Liver (tissue), 9 donors: ENCODE results near the gene ZNF503. TPM values are rescaled to one million over a fixed set of nuclear protein-coding genes. Genes with fewer than 3 reads are reported as not detected.
"Not testable (repeated sequence)": the region's sequence is repeated elsewhere in the genome, so short reads cannot be mapped to it uniquely, and the experiment has no call there.

Experiments used
- DNase-seq: peaks from one replicate; pipeline ENCODE4 v3.0.0-alpha.2; 2017; ENCODE audit warnings: low spot score
- H3K27ac ChIP-seq, 2 donors: one replicate each; pipeline ENCODE4 v1.7.0; 2013; ENCODE audit warnings: inconsistent platforms in 2 of 2, low read length in 2 of 2, control low read depth in 1 of 2, low read depth in 1 of 2, mild to moderate bottlenecking in 1 of 2
- H3K27me3 ChIP-seq, 4 donors: one replicate each; pipeline versions ENCODE4 v1.6.1 to v1.7.0; 2013; ENCODE audit warnings: low read length in 3 of 4, inconsistent platforms in 1 of 4, mild to moderate bottlenecking in 1 of 4, moderate library complexity in 1 of 4; ENCODE audit not compliant: control insufficient read depth in 4 of 4, insufficient read depth in 4 of 4
- H3K36me3 ChIP-seq, 4 donors: one replicate each; pipeline versions ENCODE4 v1.6.1 to v1.7.0; 2013; ENCODE audit warnings: low read length in 3 of 4, mild to moderate bottlenecking in 3 of 4, low read depth in 1 of 4, moderate library complexity in 1 of 4; ENCODE audit not compliant: control insufficient read depth in 4 of 4, insufficient read depth in 3 of 4
- H3K4me1 ChIP-seq, 4 donors: one replicate each; pipeline versions ENCODE4 v1.6.1 to v1.7.0; 2013; ENCODE audit warnings: low read length in 3 of 4, mild to moderate bottlenecking in 3 of 4, moderate library complexity in 1 of 4; ENCODE audit not compliant: control insufficient read depth in 4 of 4, insufficient read depth in 4 of 4
- H3K4me3 ChIP-seq, 3 donors: one replicate each; pipeline versions ENCODE4 v1.6.1 to v1.7.0; 2013; ENCODE audit warnings: low read length in 3 of 3, control low read depth in 1 of 3, low read depth in 1 of 3, mild to moderate bottlenecking in 1 of 3
- H3K9ac ChIP-seq, 2 donors: one replicate each; pipeline ENCODE4 v1.7.0; 2013; ENCODE audit warnings: low read length in 2 of 2, mild to moderate bottlenecking in 2 of 2, moderate library complexity in 2 of 2, control low read depth in 1 of 2, low read depth in 1 of 2
- H3K9me3 ChIP-seq, 4 donors: one replicate each; pipeline versions ENCODE4 v1.6.1 to v1.7.0; 2013; ENCODE audit warnings: low read length in 3 of 4; ENCODE audit not compliant: control insufficient read depth in 4 of 4
- EGR1 ChIP-seq, 2 donors: IDR thresholded peaks; 2 replicates each; pipeline ENCODE4 v1.6.1; 2016 to 2018; ENCODE audit warnings: antibody characterized with exemption in 2 of 2, low read depth in 2 of 2
- FOXA2 ChIP-seq: IDR thresholded peaks from 2 replicates; pipeline ENCODE4 v1.6.1; 2016; ENCODE audit warnings: antibody characterized with exemption
- GABPA ChIP-seq, 2 donors: IDR thresholded peaks in 1 of 2; conservative IDR thresholded peaks in 1 of 2; 2 replicates each; pipeline ENCODE4 v1.6.1; 2016; ENCODE audit warnings: antibody characterized with exemption in 2 of 2, mild to moderate bottlenecking in 1 of 2, moderate library complexity in 1 of 2
- HNF4A ChIP-seq, 2 donors: conservative IDR thresholded peaks; 2 replicates each; pipeline ENCODE4 v1.6.1; 2016; ENCODE audit warnings: antibody characterized with exemption in 2 of 2, mild to moderate bottlenecking in 2 of 2
- HNF4G ChIP-seq: IDR thresholded peaks from 2 replicates; pipeline ENCODE4 v1.6.1; 2016; ENCODE audit warnings: antibody characterized with exemption
- JUND ChIP-seq, 2 donors: IDR thresholded peaks; 2 replicates each; pipeline ENCODE4 v1.6.1; 2016; ENCODE audit warnings: antibody characterized with exemption in 2 of 2
- NR2F2 ChIP-seq: IDR thresholded peaks from 2 replicates; pipeline ENCODE4 v1.6.1; 2016; ENCODE audit warnings: antibody characterized with exemption
- RAD21 ChIP-seq, 2 donors: IDR thresholded peaks; 2 replicates each; pipeline ENCODE4 v1.6.1; 2016; ENCODE audit warnings: antibody characterized with exemption in 2 of 2, mild to moderate bottlenecking in 2 of 2
- REST ChIP-seq: IDR thresholded peaks from 2 replicates; pipeline ENCODE4 v1.6.1; 2016; ENCODE audit warnings: antibody characterized with exemption, mild to moderate bottlenecking
- RXRA ChIP-seq, 2 donors: IDR thresholded peaks; 2 replicates each; pipeline ENCODE4 v1.6.1; 2017 to 2018; ENCODE audit warnings: antibody characterized with exemption in 2 of 2, mild to moderate bottlenecking in 1 of 2
- SP1 ChIP-seq: IDR thresholded peaks from 2 replicates; pipeline ENCODE4 v1.6.1; 2018; ENCODE audit warnings: antibody characterized with exemption, mild to moderate bottlenecking
- TAF1 ChIP-seq: conservative IDR thresholded peaks from 2 replicates; pipeline ENCODE4 v1.6.1; 2016; ENCODE audit warnings: antibody characterized with exemption, mild to moderate bottlenecking
- YY1 ChIP-seq: IDR thresholded peaks from 2 replicates; pipeline ENCODE4 v1.6.1; 2016; ENCODE audit warnings: antibody characterized with exemption, mild to moderate bottlenecking
- WGBS: extraction: QIAGEN DNeasy Blood & Tissue Kit; methylation state at CpG from one replicate; pipeline ENCODE4 v1.1.7; 2013; 5-methylcytosine and 5-hydroxymethylcytosine counted together
- polyA plus RNA-seq, 2 donors: library from polyadenylated mRNA; stranded (reverse) in 1 of 2; unstranded in 1 of 2; fragments of 200-250 nt in 1 of 2; fragments of >200 nt in 1 of 2; fragmentation: Nextera tagmentation in 1 of 2; extraction: Ambion mirVana in 1 of 2; gene quantifications; one replicate each; pipeline versions ENCODE4 v1.2.1 to v1.2.3, GENCODE V29; 2013 to 2015
- total RNA-seq, 2 donors: library from RNA; depleted of rRNA; stranded (reverse); fragments of >200 nt; gene quantifications; one replicate each; pipeline ENCODE4 v1.2.3, GENCODE V29; 2014
- TF ChIP-seq, protein P1 (sequence below): fragments of 150-350 bp; IDR thresholded peaks from 2 replicates; pipeline ENCODE4 v1.5.1; 2017; ENCODE audit warnings: improper control_type of control experiment, low read depth, low read length; ENCODE audit not compliant: missing input control
- TF ChIP-seq, protein P2 (sequence below): IDR thresholded peaks from 2 replicates; pipeline ENCODE4 v1.6.1; 2016; ENCODE audit warnings: antibody characterized with exemption
- TF ChIP-seq, protein P3 (sequence below): IDR thresholded peaks from 2 replicates; pipeline ENCODE4 v1.6.1; 2016; ENCODE audit warnings: antibody characterized with exemption
- TF ChIP-seq, protein P4 (sequence below): IDR thresholded peaks from 2 replicates; pipeline ENCODE4 v1.6.1; 2016; ENCODE audit warnings: antibody characterized with exemption
- donor health status: healthy.
- donor health status: healthy.
- donor health status: healthy.
- donor health status: healthy.
- donor health status: healthy.

Gene ZNF503
- total and polyA plus RNA-seq, 4 donors: 1.6 to 5.2 (median 2.0) TPM

GRCh38 chr10:75369838-75370237, 31.7 kb downstream of the ZNF503 start:
- not testable (repeated sequence) for H3K27ac ChIP-seq, H3K27me3 ChIP-seq, H3K36me3 ChIP-seq, H3K9me3 ChIP-seq, H3K4me1 ChIP-seq, DNase-seq, H3K9ac ChIP-seq, H3K4me3 ChIP-seq
- 98% methylated on average over 9 of the region's 9 CpGs for WGBS

DNA sequence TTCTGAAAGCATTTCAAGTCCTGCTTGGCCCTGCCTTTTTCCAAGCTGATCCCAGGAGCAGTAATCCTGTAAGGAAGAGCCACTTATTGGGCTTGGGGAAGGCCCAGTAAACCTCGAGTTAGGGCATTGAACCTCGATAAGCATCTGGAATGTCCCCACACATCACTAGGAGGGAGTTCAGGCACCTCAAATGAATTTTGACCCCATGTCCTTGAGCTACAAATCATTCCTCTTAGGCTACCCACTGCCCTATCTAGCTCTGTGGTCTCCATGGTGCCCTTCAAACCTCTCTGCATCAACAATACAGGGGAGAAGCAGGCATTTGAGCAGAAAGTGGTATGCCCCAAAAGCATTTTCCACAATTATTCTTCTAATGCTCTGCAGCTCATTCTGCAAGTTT, 33.7 kb downstream of the ZNF503 start:
- Histone ChIP-seq H3K9me3 (no peaks in the 10 kb centered on the region), H3K36me3 (no peaks in the 10 kb centered on the region), H3K27ac (no peak overlapping the region), H3K4me1 (no peaks in the 10 kb centered on the region), H3K4me3 (no peak overlapping the region), H3K27me3 (no peaks in the 10 kb centered on the region), H3K9ac (no peak overlapping the region)
- no peak for DNase-seq
- 86% methylated on average over 2 of the region's 2 CpGs for WGBS
- TF ChIP-seq SP1 (no peak), EGR1 (IDR thresholded peaks at IDR 0.05; ENCODE audit: low read depth in 2 of 2) (no peak), HNF4G (no peak), TAF1 (no peak), RAD21 (IDR thresholded peaks at IDR 0.05) (no peak), YY1 (no peak), NR2F2 (no peak), HNF4A (conservative IDR thresholded peaks at IDR 0.05) (no peak), GABPA (IDR thresholded peaks at IDR 0.05 in 1 of 2, conservative IDR thresholded peaks at IDR 0.05 in 1 of 2) (no peak), JUND (IDR thresholded peaks at IDR 0.05) (no peak)
- TF ChIP-seq, protein P1, sequence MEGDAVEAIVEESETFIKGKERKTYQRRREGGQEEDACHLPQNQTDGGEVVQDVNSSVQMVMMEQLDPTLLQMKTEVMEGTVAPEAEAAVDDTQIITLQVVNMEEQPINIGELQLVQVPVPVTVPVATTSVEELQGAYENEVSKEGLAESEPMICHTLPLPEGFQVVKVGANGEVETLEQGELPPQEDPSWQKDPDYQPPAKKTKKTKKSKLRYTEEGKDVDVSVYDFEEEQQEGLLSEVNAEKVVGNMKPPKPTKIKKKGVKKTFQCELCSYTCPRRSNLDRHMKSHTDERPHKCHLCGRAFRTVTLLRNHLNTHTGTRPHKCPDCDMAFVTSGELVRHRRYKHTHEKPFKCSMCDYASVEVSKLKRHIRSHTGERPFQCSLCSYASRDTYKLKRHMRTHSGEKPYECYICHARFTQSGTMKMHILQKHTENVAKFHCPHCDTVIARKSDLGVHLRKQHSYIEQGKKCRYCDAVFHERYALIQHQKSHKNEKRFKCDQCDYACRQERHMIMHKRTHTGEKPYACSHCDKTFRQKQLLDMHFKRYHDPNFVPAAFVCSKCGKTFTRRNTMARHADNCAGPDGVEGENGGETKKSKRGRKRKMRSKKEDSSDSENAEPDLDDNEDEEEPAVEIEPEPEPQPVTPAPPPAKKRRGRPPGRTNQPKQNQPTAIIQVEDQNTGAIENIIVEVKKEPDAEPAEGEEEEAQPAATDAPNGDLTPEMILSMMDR: no peak
- TF ChIP-seq, protein P2, sequence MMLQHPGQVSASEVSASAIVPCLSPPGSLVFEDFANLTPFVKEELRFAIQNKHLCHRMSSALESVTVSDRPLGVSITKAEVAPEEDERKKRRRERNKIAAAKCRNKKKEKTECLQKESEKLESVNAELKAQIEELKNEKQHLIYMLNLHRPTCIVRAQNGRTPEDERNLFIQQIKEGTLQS: no peak
- TF ChIP-seq, protein P3, sequence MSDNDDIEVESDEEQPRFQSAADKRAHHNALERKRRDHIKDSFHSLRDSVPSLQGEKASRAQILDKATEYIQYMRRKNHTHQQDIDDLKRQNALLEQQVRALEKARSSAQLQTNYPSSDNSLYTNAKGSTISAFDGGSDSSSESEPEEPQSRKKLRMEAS: no peak

DNA sequence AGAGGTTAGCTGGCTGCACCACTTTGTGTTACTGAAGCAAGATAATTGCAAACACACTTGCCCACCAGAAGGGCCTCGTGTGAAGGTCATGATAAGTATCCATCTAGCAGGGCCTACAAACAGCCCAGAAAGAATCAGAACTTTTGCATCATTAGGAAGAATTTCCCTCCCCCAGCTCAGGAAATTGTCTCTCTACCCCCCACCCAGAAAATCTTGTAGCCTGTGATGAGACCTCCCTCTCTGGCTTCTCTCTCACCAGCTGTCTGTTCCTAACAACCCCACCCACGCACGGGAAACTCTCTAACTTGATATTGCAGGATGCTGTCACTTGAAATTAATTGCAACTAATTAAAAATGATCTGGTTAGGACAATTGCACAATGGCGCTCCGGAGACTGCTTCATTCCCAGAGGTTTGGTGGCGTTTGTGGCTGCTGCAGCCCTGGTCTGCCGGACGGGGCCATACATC, 34.5 kb downstream of the ZNF503 start:
- WGBS: 77% methylated on average over 8 of the region's 8 CpGs
- no peak overlapping the region for H3K4me3 ChIP-seq
- no peaks in the 10 kb centered on the region for H3K4me1 ChIP-seq
- DNase-seq: no peak
- H3K27ac ChIP-seq: no peak overlapping the region
- no peaks in the 10 kb centered on the region for H3K9me3 ChIP-seq
- H3K36me3 ChIP-seq: no peaks in the 10 kb centered on the region
- H3K9ac ChIP-seq: no peak overlapping the region
- no peaks in the 10 kb centered on the region for H3K27me3 ChIP-seq
- TF ChIP-seq RXRA (IDR thresholded peaks at IDR 0.05): no peak
- TF ChIP-seq GABPA (IDR thresholded peaks at IDR 0.05 in 1 of 2, conservative IDR thresholded peaks at IDR 0.05 in 1 of 2): no peak
- no peak for TF ChIP-seq NR2F2
- TF ChIP-seq JUND (IDR thresholded peaks at IDR 0.05): no peak
- TF ChIP-seq SP1: no peak
- no peak for TF ChIP-seq REST
- no peak for TF ChIP-seq FOXA2
- TF ChIP-seq, protein P2: no peak
- TF ChIP-seq HNF4A (conservative IDR thresholded peaks at IDR 0.05): no peak
- no peak for TF ChIP-seq YY1
- TF ChIP-seq, protein P4, sequence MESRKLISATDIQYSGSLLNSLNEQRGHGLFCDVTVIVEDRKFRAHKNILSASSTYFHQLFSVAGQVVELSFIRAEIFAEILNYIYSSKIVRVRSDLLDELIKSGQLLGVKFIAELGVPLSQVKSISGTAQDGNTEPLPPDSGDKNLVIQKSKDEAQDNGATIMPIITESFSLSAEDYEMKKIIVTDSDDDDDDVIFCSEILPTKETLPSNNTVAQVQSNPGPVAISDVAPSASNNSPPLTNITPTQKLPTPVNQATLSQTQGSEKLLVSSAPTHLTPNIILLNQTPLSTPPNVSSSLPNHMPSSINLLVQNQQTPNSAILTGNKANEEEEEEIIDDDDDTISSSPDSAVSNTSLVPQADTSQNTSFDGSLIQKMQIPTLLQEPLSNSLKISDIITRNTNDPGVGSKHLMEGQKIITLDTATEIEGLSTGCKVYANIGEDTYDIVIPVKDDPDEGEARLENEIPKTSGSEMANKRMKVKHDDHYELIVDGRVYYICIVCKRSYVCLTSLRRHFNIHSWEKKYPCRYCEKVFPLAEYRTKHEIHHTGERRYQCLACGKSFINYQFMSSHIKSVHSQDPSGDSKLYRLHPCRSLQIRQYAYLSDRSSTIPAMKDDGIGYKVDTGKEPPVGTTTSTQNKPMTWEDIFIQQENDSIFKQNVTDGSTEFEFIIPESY: no peak
- TF ChIP-seq HNF4G: no peak
- TF ChIP-seq, protein P1: no peak
